HG02798 (cell line): Measurements from ENCODE around the gene HELZ.

Source experiments
- ATAC-seq: cut with Tn5 transposase; IDR thresholded peaks from one replicate; pipeline ENCODE4 v1.9.1; 2021; ENCODE audit warnings: mild to moderate bottlenecking; ENCODE audit not compliant: unreplicated experiment, poor library complexity

The HELZ gene

GRCh38 chr17:67229109-67229955 is 15.7 kb downstream of the HELZ start:
- no peak for ATAC-seq

GRCh38 chr17:67227488-67227887 is 17.5 kb downstream of the HELZ start:
- no peak for ATAC-seq

GRCh38 chr17:67225316-67225715 is 19.7 kb downstream of the HELZ start:
- no peak for ATAC-seq

- no peak for ATAC-seq
These were observed 20.3 kb downstream of the HELZ start for GRCh38 chr17:67224736-67225135.

GRCh38 chr17:67223924-67224323 is 21.1 kb downstream of the HELZ start:
- ATAC-seq = no peak

GRCh38 chr17:67221062-67221998 is 23.7 kb downstream of the HELZ start:
- no peak for ATAC-seq

GRCh38 chr17:67218385-67218950 is 26.5 kb downstream of the HELZ start:
- no peak for ATAC-seq

- ATAC-seq = no peak
These were observed 27.6 kb downstream of the HELZ start for GRCh38 chr17:67217446-67217845.

GRCh38 chr17:67216578-67217320 is 28.2 kb downstream of the HELZ start:
- no peak for ATAC-seq

GRCh38 chr17:67215991-67216421 is 29.0 kb downstream of the HELZ start:
- no peak for ATAC-seq

- no peak for ATAC-seq
These were observed 32.1 kb downstream of the HELZ start for GRCh38 chr17:67212714-67213417.

GRCh38 chr17:67212231-67212630 is 32.8 kb downstream of the HELZ start:
- ATAC-seq = no peak

- no peak for ATAC-seq
These were observed 33.3 kb downstream of the HELZ start for GRCh38 chr17:67211742-67212141.

GRCh38 chr17:67210915-67211314 is 34.1 kb downstream of the HELZ start:
- no peak for ATAC-seq

- ATAC-seq = no peak
These were observed 36.8 kb downstream of the HELZ start for GRCh38 chr17:67208232-67208631.

- no peak for ATAC-seq
These were observed 41.2 kb downstream of the HELZ start for GRCh38 chr17:67203818-67204217.

- ATAC-seq = no peak
These were observed 42.5 kb downstream of the HELZ start for GRCh38 chr17:67202503-67202902.

- no peak for ATAC-seq
These were observed 44.2 kb downstream of the HELZ start for GRCh38 chr17:67200727-67201301.

- ATAC-seq = no peak
These were observed 46.9 kb downstream of the HELZ start for GRCh38 chr17:67198131-67198530.
